Large intestine (tissue), 12 donors: Measurements from ENCODE around the gene DMPK. TPM values are rescaled to one million over a fixed set of nuclear protein-coding genes. Genes with fewer than 3 reads are reported as not detected.

Experiments used
- DNase-seq, 2 donors: peaks; one replicate each; pipeline versions ENCODE4 v3.0.0 to v3.0.0-alpha.2; 2013
- H3K27ac ChIP-seq: one replicate; pipeline ENCODE4 v1.5.1; 2013; ENCODE audit warnings: low read length
- H3K27me3 ChIP-seq: 2 replicates; pipeline ENCODE4 v1.6.1; 2013; ENCODE audit warnings: low read length; ENCODE audit not compliant: control insufficient read depth, insufficient read depth
- H3K36me3 ChIP-seq: 2 replicates; pipeline ENCODE4 v1.6.1; 2013; ENCODE audit warnings: low read length; ENCODE audit not compliant: control insufficient read depth, insufficient read depth
- H3K4me1 ChIP-seq: one replicate; pipeline ENCODE4 v1.6.1; 2013; ENCODE audit warnings: low read length; ENCODE audit not compliant: control insufficient read depth, insufficient read depth
- H3K4me3 ChIP-seq: one replicate; pipeline ENCODE4 v1.5.1; 2013; ENCODE audit warnings: low read length
- H3K9me3 ChIP-seq: one replicate; pipeline ENCODE4 v1.6.1; 2013; ENCODE audit warnings: mild to moderate bottlenecking, low read depth, low read length, moderate library complexity; ENCODE audit not compliant: control insufficient read depth
- WGBS: methylation state at CpG from one replicate; pipeline ENCODE4 v1.1.5; 2013; ENCODE audit warnings: low lambda C conversion rate; ENCODE audit not compliant: insufficient coverage; 5-methylcytosine and 5-hydroxymethylcytosine counted together
- long read RNA-seq, 11 donors: transcript quantifications; one replicate each; lab custom pipeline, GENCODE V29; 2026
- polyA plus RNA-seq: library from polyadenylated mRNA; unstranded; fragments of 120-200 nt; gene quantifications from one replicate; pipeline ENCODE4 v1.2.1, GENCODE V29; 2013

Gene DMPK, protein sequence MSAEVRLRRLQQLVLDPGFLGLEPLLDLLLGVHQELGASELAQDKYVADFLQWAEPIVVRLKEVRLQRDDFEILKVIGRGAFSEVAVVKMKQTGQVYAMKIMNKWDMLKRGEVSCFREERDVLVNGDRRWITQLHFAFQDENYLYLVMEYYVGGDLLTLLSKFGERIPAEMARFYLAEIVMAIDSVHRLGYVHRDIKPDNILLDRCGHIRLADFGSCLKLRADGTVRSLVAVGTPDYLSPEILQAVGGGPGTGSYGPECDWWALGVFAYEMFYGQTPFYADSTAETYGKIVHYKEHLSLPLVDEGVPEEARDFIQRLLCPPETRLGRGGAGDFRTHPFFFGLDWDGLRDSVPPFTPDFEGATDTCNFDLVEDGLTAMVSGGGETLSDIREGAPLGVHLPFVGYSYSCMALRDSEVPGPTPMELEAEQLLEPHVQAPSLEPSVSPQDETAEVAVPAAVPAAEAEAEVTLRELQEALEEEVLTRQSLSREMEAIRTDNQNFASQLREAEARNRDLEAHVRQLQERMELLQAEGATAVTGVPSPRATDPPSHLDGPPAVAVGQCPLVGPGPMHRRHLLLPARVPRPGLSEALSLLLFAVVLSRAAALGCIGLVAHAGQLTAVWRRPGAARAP
- polyA plus RNA-seq: 49.4 TPM
- long read RNA-seq, donor 1, partial matches to known transcripts: 0 of 3 reads
- long read RNA-seq, donor 1, other reads (novel, unspliced or antisense): 0 of 3 reads
- long read RNA-seq, donor 2, partial matches to known transcripts: 0 of 2 reads
- long read RNA-seq, donor 2, other reads (novel, unspliced or antisense): 0 of 2 reads
- long read RNA-seq, donor 3, partial matches to known transcripts: 0 of 3 reads
- long read RNA-seq, donor 3, other reads (novel, unspliced or antisense): 0 of 3 reads
- long read RNA-seq, donor 4, partial matches to known transcripts: 0 of 2 reads
- long read RNA-seq, donor 4, other reads (novel, unspliced or antisense): 0 of 2 reads
- long read RNA-seq, donor 5, partial matches to known transcripts: 0 of 3 reads
- long read RNA-seq, donor 5, other reads (novel, unspliced or antisense): 0 of 3 reads
- long read RNA-seq, donor 6, partial matches to known transcripts: 0 of 3 reads
- long read RNA-seq, donor 6, other reads (novel, unspliced or antisense): 0 of 3 reads
- long read RNA-seq, donor 7, partial matches to known transcripts: 0 of 1 reads
- long read RNA-seq, donor 7, other reads (novel, unspliced or antisense): 0 of 1 reads
- long read RNA-seq, donor 8, partial matches to known transcripts: 0 of 4 reads
- long read RNA-seq, donor 8, other reads (novel, unspliced or antisense): 0 of 4 reads
- long read RNA-seq, donor 9, partial matches to known transcripts: 0 of 1 reads
- long read RNA-seq, donor 9, other reads (novel, unspliced or antisense): 0 of 1 reads
- long read RNA-seq, donor 10, partial matches to known transcripts: 0 of 1 reads
- long read RNA-seq, donor 10, other reads (novel, unspliced or antisense): 0 of 1 reads
- long read RNA-seq, donor 11, partial matches to known transcripts: 0 of 5 reads
- long read RNA-seq, donor 11, other reads (novel, unspliced or antisense): 0 of 5 reads

DNA sequence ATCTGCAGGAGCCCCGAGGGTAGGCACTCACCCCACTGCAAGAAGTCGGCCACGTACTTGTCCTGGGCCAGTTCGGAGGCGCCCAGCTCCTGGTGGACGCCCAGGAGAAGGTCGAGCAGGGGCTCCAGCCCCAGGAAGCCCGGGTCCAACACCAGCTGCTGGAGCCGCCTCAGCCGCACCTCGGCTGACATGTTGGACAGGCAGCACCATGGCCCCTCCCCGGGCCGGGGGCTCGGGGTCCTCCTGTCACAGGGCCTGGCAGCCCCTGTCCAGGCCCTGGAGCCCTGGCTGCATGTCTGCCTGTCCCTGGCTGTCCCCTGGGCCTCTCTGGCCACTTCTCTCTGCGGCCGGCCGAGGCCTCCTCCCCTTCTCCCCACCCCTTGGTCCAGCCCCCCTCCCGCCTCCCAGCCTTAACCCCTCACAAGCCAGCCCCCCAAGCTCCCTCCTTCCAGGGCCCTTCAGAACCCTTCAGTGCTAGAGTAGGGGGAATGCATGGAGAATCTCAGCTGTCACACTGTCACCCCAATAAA, at the start of gene DMPK:
DMPK (minus strand) TSS at position 329 of the 530 bp plus-strand sequence; CDS start at position 191, 138 bp downstream.
- no CpG with 5 or more reads among the region's 18 CpGs for WGBS
- no peaks in the 10 kb centered on the region for H3K9me3 ChIP-seq
- H3K36me3 ChIP-seq: peaks cover 46% of the 10 kb centered on the region
- peak within 1 kb of the TSS; percentile 43 for H3K4me3 ChIP-seq
- DNase-seq: no peak
- peak within 1 kb of the TSS; percentile 53 for H3K27ac ChIP-seq
- no peaks in the 10 kb centered on the region for H3K27me3 ChIP-seq
- peaks cover 26% of the 10 kb centered on the region for H3K4me1 ChIP-seq

DNA sequence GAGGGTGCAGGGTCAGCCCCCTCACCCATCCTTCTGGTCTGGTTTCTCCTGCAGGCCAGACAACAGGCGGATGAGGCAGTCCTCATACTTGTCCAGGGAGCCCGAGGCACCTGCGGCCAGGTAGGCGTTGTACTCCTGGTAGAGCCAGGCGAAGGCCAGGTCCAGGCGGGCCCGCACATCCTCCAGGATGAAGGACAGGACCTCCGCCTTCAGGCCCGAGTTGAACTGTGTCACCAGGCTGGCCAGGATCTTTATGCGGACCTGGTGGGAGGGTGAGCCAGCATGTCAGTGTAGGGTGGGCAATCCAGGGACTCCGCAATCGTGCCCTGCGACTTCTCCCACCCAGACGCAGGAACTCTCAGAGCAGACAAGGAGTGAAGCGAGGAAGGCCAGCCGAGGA, 46.7 kb upstream of the DMPK start:
- Histone ChIP-seq H3K27ac (no peak overlapping the region), H3K4me1 (no peaks in the 10 kb centered on the region), H3K4me3 (no peak overlapping the region), H3K27me3 (no peaks in the 10 kb centered on the region), H3K9me3 (no peaks in the 10 kb centered on the region), H3K36me3 (peaks cover 85% of the 10 kb centered on the region)
- no peak for DNase-seq
- WGBS: no CpG with 5 or more reads among the region's 16 CpGs

DNA sequence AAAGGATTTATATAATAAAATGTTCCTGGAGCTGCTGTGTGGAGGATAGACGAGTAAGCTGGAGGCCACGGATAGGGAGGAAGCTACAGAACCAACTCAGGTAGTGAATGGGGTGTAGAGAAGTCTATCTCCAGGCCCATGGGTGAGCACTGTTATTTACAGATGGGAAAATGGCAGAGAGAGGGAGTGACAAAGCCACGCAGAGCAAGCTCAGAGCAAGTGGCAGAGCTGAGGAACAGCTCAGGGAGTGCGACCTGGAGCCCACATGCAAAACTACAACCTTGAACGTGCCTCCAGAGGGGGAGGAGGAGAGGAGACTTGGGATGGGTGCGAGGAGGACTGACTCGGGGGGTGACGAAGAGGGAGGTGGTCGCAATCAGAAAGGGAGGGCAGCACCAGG, 46.2 kb upstream of the DMPK start:
- Histone ChIP-seq H3K27ac (no peak overlapping the region), H3K36me3 (peaks cover 89% of the 10 kb centered on the region), H3K27me3 (no peaks in the 10 kb centered on the region), H3K4me1 (no peaks in the 10 kb centered on the region), H3K4me3 (no peak overlapping the region), H3K9me3 (no peaks in the 10 kb centered on the region)
- no CpG with 5 or more reads among the region's 9 CpGs for WGBS
- DNase-seq: no peak

DNA sequence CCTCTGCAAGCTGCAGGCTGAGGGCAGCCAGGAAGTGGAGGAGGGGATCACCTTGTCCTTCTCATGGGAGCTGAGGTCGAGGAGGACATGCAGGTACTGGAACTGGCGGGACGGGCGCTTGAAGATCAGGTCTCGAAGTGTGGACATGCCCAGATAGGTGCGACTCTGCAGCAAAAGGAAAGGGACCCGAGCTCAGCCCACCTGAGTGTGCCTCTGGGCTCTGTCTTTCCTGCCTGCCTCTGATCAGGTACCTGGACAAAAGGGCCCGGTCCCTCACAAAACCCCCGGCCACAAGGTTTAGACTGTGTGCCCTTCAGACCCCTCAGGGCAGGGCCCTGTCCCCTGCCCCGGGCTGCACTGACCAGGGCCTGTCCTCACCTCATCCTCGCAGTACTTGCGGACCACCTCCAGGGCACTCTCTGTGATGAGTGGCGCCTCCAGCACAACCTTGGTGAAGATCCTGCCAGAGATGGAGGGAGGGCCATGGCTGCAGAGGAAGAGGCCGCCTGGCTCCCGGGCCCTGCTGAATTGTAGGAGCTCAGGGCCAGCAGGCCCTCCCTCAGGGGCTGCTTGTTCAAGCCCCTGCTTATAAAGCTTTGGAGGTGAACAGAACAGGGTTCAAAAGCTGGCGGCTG, 45.3 kb upstream of the DMPK start:
- Histone ChIP-seq H3K36me3 (peaks cover 92% of the 10 kb centered on the region), H3K27me3 (no peaks in the 10 kb centered on the region), H3K4me3 (no peak overlapping the region), H3K4me1 (no peaks in the 10 kb centered on the region), H3K27ac (no peak overlapping the region), H3K9me3 (no peaks in the 10 kb centered on the region)
- DNase-seq: no peak
- WGBS: no CpG with 5 or more reads among the region's 16 CpGs

DNA sequence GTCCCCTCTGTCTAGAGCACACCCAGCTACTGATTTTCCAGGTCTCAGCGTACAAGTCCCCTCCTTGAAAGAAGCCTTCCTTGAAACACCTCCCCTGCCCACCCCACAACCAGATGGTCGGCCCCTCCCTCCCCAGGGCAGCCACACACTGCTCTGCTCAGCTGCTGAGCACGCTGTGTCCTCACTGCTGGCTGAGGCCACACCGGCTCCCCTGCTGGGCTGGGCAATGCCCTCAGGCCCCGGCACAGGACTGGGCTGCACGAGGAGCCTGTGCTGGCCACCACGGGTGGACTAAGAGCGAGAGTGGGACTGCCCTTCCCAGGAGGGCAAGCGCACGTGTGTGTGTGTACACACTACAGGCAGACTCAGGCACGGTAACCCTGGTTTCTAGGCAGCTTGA, 44.6 kb upstream of the DMPK start:
- H3K27me3 ChIP-seq: no peaks in the 10 kb centered on the region
- no peak overlapping the region for H3K4me3 ChIP-seq
- H3K27ac ChIP-seq: no peak overlapping the region
- H3K36me3 ChIP-seq: peaks cover 90% of the 10 kb centered on the region
- no peaks in the 10 kb centered on the region for H3K4me1 ChIP-seq
- H3K9me3 ChIP-seq: no peaks in the 10 kb centered on the region
- no CpG with 5 or more reads among the region's 11 CpGs for WGBS
- no peak for DNase-seq

DNA sequence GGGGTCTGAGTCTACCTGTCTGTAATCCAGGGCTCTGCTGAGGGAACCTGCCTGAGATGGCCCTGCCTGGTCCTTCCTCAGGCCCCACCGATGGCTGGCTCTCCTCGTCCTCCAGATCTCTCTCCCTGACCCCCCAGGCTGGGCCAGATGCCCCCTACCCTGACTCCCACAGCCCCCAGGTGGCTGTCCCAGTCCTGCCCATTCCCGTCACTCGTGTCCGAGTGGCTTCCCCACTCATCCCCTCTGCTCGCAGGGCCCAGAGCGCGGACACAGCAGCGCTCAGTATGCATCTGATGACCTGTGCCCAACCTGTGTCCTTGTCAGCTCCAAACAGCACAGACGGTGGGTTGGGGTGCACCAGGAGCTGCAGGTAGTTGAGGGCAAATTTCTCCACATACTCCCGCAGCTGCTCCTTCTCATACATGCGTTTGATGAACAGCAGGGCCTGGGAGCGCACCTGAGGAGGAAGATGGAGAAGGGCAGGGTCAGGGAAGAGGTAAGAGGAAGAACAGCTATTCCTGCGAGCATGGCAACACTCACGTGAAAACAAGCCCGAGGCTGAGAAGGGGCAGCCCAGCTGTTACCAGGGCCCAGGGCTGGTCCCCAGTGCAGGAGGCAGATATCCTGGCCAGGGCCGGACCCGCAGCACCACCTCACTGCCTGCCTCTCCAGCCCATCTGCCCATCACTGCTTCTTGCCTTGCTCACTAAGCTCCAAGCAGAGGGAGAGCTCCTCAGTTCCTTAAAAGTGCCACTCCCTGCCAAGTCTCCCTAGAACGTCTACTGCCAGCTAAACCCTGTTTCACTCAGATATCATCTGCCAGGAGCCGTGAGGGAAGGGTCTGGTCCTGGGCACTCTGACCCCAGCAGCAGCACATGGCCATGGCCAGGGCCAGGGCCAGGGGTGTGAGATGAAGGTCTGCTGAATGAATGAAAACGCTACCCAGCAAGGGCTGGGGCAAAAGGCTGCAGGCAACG, 43.9 kb upstream of the DMPK start:
- Histone ChIP-seq H3K36me3 (peaks cover 90% of the 10 kb centered on the region), H3K4me3 (no peak overlapping the region), H3K27ac (no peak overlapping the region), H3K27me3 (no peaks in the 10 kb centered on the region), H3K4me1 (no peaks in the 10 kb centered on the region), H3K9me3 (no peaks in the 10 kb centered on the region)
- no peak for DNase-seq
- WGBS: no CpG with 5 or more reads among the region's 22 CpGs

DNA sequence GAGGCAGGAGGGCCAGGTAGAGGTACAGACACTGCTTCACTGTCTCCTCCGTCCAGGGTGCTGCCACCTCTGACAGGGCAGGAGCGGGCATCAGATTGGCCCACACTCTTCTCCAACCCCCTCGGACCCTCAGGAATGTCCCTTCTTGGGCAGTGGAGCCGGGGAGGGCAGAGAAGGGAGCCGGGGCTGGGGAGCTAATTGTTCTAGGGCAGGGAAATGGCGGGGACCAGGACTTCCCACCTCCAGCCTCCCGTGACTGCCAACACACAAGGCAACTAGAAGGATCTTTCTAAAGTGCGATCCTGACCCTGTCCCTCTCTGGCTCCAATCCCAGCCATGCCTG, 42.9 kb upstream of the DMPK start:
- WGBS: no CpG with 5 or more reads among the region's 8 CpGs

DNA sequence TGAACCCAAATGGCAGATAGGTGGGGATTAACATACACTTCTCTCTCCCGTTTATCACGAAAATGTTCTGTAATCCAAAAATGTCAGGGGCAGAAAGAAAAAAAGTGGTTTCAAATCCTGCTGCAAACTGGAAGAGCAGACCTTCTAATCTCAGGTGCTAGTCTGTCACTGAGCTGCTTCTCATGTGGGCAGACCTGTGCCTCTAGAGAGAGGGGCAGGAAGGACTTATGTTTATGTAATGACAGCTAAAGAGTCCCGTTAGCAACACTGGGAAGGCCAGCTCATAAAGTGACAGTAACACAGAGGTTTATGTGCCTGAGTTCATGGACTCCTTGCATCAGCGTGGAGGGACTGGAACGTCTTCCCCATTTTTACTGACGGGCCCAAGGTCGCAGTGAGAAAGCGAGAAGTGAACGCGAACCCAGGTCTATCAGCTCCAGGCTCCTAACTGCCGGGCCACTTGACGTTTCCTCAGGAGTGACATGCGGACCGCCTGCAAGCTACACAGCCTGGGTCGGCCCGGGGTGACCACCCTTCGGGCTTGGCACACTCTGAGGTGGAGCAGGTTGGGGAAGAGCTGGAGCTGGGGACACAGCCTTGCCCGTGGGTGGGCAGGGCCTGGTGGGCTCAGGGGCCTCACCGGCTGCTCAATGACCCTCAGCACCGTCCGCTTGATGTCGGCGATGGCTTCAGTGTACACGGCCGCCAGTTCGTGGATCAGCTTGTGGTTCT, 42.4 kb upstream of the DMPK start:
- Histone ChIP-seq H3K27ac (no peak overlapping the region), H3K9me3 (no peaks in the 10 kb centered on the region), H3K4me3 (no peak overlapping the region), H3K36me3 (peaks cover 91% of the 10 kb centered on the region), H3K27me3 (no peaks in the 10 kb centered on the region), H3K4me1 (no peaks in the 10 kb centered on the region)
- no peak for DNase-seq
- no CpG with 5 or more reads among the region's 26 CpGs for WGBS

More for the DNA sequence above, 42.9 kb upstream of the DMPK start:
- Histone ChIP-seq H3K4me1 (no peaks in the 10 kb centered on the region), H3K27ac (no peak overlapping the region), H3K9me3 (no peaks in the 10 kb centered on the region), H3K27me3 (no peaks in the 10 kb centered on the region), H3K4me3 (no peak overlapping the region), H3K36me3 (peaks cover 91% of the 10 kb centered on the region)
- no peak for DNase-seq
